GM23338 (cell line): ENCODE measurements around the gene ELMOD3. TPM values are rescaled to one million over a fixed set of nuclear protein-coding genes. Genes with fewer than 3 reads are reported as not detected.
A peak's percentile ranks its signal among the peaks of the same experiment; 100 is the strongest.
"Not testable (repeated sequence)": the region's sequence is repeated elsewhere in the genome, so short reads cannot be mapped to it uniquely, and the experiment has no call there.

Experiments
- ATAC-seq: fragments of 200-7000 bp; cut with Tn5 transposase; 3 replicates; pipeline ENCODE4 v1.9.1; 2020
- DNase-seq: peaks from one replicate; pipeline ENCODE4 v3.0.0-alpha.2; 2015; ENCODE audit warnings: low spot score
- H2AFZ ChIP-seq: fragments of 200-600 bp; sonication (generic); 2 replicates; pipeline ENCODE4 v1.8.0; 2016; ENCODE audit warnings: antibody characterized with exemption, mild to moderate bottlenecking, moderate library complexity
- H3F3A ChIP-seq: fragments of 200-600 bp; sonication (generic); replicated peaks from 2 replicates; pipeline ENCODE4 v1.8.0; 2017; ENCODE audit warnings: antibody characterized with exemption, mixed run types, low read depth
- H3K27ac ChIP-seq: fragments of 200-600 bp; sonication (generic); 2 replicates; pipeline ENCODE4 v1.6.1; 2016; ENCODE audit warnings: low read depth
- H3K27me3 ChIP-seq: fragments of 200-600 bp; sonication (generic); 2 replicates; pipeline ENCODE4 v1.8.0; 2016; ENCODE audit warnings: mild to moderate bottlenecking, mixed run types, moderate library complexity; ENCODE audit not compliant: insufficient read depth
- H3K36me3 ChIP-seq: fragments of 200-600 bp; sonication (generic); 2 replicates; pipeline ENCODE4 v1.8.0; 2016; ENCODE audit warnings: mild to moderate bottlenecking; ENCODE audit not compliant: insufficient read depth
- H3K4me1 ChIP-seq: fragments of 200-600 bp; sonication (generic); 2 replicates; pipeline ENCODE4 v1.8.0; 2016; ENCODE audit warnings: mild to moderate bottlenecking, moderate library complexity; ENCODE audit not compliant: insufficient read depth
- H3K4me2 ChIP-seq: fragments of 200-600 bp; sonication (generic); 2 replicates; pipeline ENCODE4 v1.7.1; 2017; ENCODE audit warnings: mixed run types
- H3K4me3 ChIP-seq: fragments of 200-600 bp; sonication (generic); 2 replicates; pipeline ENCODE4 v1.6.1; 2016; ENCODE audit warnings: mixed run types
- H3K79me2 ChIP-seq: fragments of 200-600 bp; sonication (generic); replicated peaks from 2 replicates; pipeline ENCODE4 v1.8.0; 2017; ENCODE audit warnings: mild to moderate bottlenecking; ENCODE audit not compliant: insufficient read depth
- H3K9me2 ChIP-seq: fragments of 200-600 bp; sonication (generic); 2 replicates; pipeline ENCODE4 v1.8.0; 2017; ENCODE audit not compliant: insufficient read depth
- H4K20me1 ChIP-seq: fragments of 200-600 bp; sonication (generic); replicated peaks from 2 replicates; pipeline ENCODE4 v1.8.0; 2017; ENCODE audit warnings: mild to moderate bottlenecking; ENCODE audit not compliant: insufficient read depth
- H3K27ac Mint-ChIP-seq: 2 replicates; pipeline ENCODE4 v1.8.0; 2020; ENCODE audit warnings: inconsistent platforms, mild to moderate bottlenecking, moderate library complexity, mixed read lengths
- H3K27me3 Mint-ChIP-seq: 3 replicates; pipeline ENCODE4 v1.8.0; 2022; ENCODE audit warnings: low read depth, mild to moderate bottlenecking, moderate library complexity, mixed read lengths, inconsistent platforms; ENCODE audit not compliant: insufficient read depth, poor library complexity
- H3K36me3 Mint-ChIP-seq: 3 replicates; pipeline ENCODE4 v1.8.0; 2021; ENCODE audit warnings: low read depth, mild to moderate bottlenecking, inconsistent platforms, moderate library complexity, mixed read lengths
- H3K4me1 Mint-ChIP-seq: 3 replicates; pipeline ENCODE4 v1.8.0; 2020; ENCODE audit warnings: mild to moderate bottlenecking, inconsistent platforms, mixed read lengths
- H3K4me3 Mint-ChIP-seq: 3 replicates; pipeline ENCODE4 v1.8.0; 2021; ENCODE audit warnings: moderate library complexity, mild to moderate bottlenecking, inconsistent platforms, mixed read lengths
- H3K9me3 Mint-ChIP-seq: 3 replicates; pipeline ENCODE4 v1.8.0; 2020; ENCODE audit warnings: moderate library complexity, mild to moderate bottlenecking, inconsistent platforms, mixed read lengths
- CREB1 ChIP-seq: fragments of 250-450 bp; sonication (Bioruptor Pico); IDR thresholded peaks from 2 replicates; pipeline ENCODE4 v1.5.0; 2020; ENCODE audit warnings: low read depth, mild to moderate bottlenecking, moderate library complexity
- CTCF ChIP-seq, 2 experiments: fragments of 200-600 bp in 1 of 2; sonication (generic) in 1 of 2; conservative IDR thresholded peaks; 2 replicates each; pipeline versions ENCODE4 v1.5.1 to v1.6.1; 2016 to 2017; ENCODE audit warnings: antibody characterized with exemption in 2 of 2, low read depth in 2 of 2, mild to moderate bottlenecking in 2 of 2, moderate library complexity in 1 of 2
- ETS1 ChIP-seq: IDR thresholded peaks from 2 replicates; pipeline ENCODE4 v1.6.1; 2016; ENCODE audit warnings: antibody characterized with exemption
- EZH2phosphoT487 ChIP-seq: fragments of 200-600 bp; sonication (generic); IDR thresholded peaks from one replicate; pipeline ENCODE4 v1.8.1; 2018; ENCODE audit warnings: antibody characterized with exemption; ENCODE audit not compliant: unreplicated experiment
- NANOG ChIP-seq: IDR thresholded peaks from 2 replicates; pipeline ENCODE4 v1.6.1; 2016; ENCODE audit warnings: antibody characterized with exemption, borderline replicate concordance
- POLR2AphosphoS5 ChIP-seq: IDR thresholded peaks from 2 replicates; pipeline ENCODE4 v1.6.1; 2016; ENCODE audit warnings: antibody characterized with exemption, low read depth
- STAT1 ChIP-seq: IDR thresholded peaks from one replicate; pipeline ENCODE4 v1.6.1; 2016; ENCODE audit warnings: antibody characterized with exemption; ENCODE audit not compliant: unreplicated experiment
- ZNF114 ChIP-seq: fragments of 250-450 bp; sonication (Bioruptor Pico); IDR thresholded peaks from 2 replicates; pipeline ENCODE4 v1.5.0; 2020; ENCODE audit warnings: mild to moderate bottlenecking, moderate library complexity
- ZNF462 ChIP-seq: fragments of 250-450 bp; sonication (Bioruptor Pico); IDR thresholded peaks from 2 replicates; pipeline ENCODE4 v1.5.0; 2020; ENCODE audit warnings: mild to moderate bottlenecking, moderate library complexity
- polyA plus RNA-seq: library from polyadenylated mRNA; unstranded; fragments of >200 nt; fragmentation: Nextera tagmentation; extraction: Ambion mirVana; gene quantifications from 2 replicates; pipeline ENCODE4 v1.2.1, GENCODE V29; 2016
- total RNA-seq: library from RNA; depleted of rRNA; stranded (reverse); fragments of >200 nt; shearing (Covaris generic); gene quantifications from 2 replicates; pipeline ENCODE4 v1.2.3, GENCODE V29; 2014

The ELMOD3 gene
- total and polyA plus RNA-seq, 2 experiments from 2014 or later, result 8.6 to 8.9 TPM

GRCh38 chr2:85312404-85312803 is 42.2 kb upstream of the ELMOD3 start:
- ATAC-seq (no peak), DNase-seq (no peak)
- Mint-ChIP-seq H3K9me3 (no peaks in the 10 kb centered on the region), H3K27me3 (peaks cover 16% of the 10 kb centered on the region), H3K27ac (no peak overlapping the region), H3K36me3 (peaks cover 40% of the 10 kb centered on the region), H3K4me3 (no peak overlapping the region), H3K4me1 (peaks cover 21% of the 10 kb centered on the region)
- TF ChIP-seq POLR2AphosphoS5, result no peak
- TF ChIP-seq NANOG, result no peak
- TF ChIP-seq CREB1 (CRISPR knock-in tag), result no peak
- no peak for TF ChIP-seq CTCF (conservative IDR thresholded peaks at IDR 0.05; ENCODE audit: low read depth in 2 of 2)
- no peak for TF ChIP-seq STAT1
- TF ChIP-seq ETS1, result no peak
- no peak for TF ChIP-seq EZH2phosphoT487
- TF ChIP-seq ZNF114, result no peak
- H3K4me3 ChIP-seq, result no peak overlapping the region
- H3K9me2 ChIP-seq, result no peaks in the 10 kb centered on the region
- H3K27ac ChIP-seq, result no peak overlapping the region
- no peaks in the 10 kb centered on the region for H3K27me3 ChIP-seq
- peaks cover 21% of the 10 kb centered on the region for H3K4me1 ChIP-seq
- no peaks in the 10 kb centered on the region for H3K79me2 ChIP-seq
- peaks cover 2% of the 10 kb centered on the region; the same call in 1 of the 2 replicates for H4K20me1 ChIP-seq
- no peaks in the 10 kb centered on the region; the same call in none of the 2 replicates for H3F3A ChIP-seq
- H3K4me2 ChIP-seq, result no peak overlapping the region
- no peaks in the 10 kb centered on the region for H3K36me3 ChIP-seq
- H2AFZ ChIP-seq, result no peak overlapping the region

GRCh38 chr2:85314884-85315242 is 39.7 kb upstream of the ELMOD3 start:
- Mint-ChIP-seq H3K27ac (no peak overlapping the region), H3K4me3 (no peak overlapping the region), H3K27me3 (peaks cover 12% of the 10 kb centered on the region), H3K9me3 (no peaks in the 10 kb centered on the region), H3K4me1 (peaks cover 6% of the 10 kb centered on the region), H3K36me3 (peaks cover 35% of the 10 kb centered on the region)
- peak; percentile 5; the same call in 1 of the 3 replicates for ATAC-seq
- no peak for DNase-seq
- H3K4me2 ChIP-seq, result no peak overlapping the region
- no peak for TF ChIP-seq ZNF462 (CRISPR knock-in tag)
- no peak overlapping the region for H2AFZ ChIP-seq
- no peaks in the 10 kb centered on the region; the same call in 1 of the 2 replicates for H3F3A ChIP-seq
- peaks cover 2% of the 10 kb centered on the region for H4K20me1 ChIP-seq
- H3K27me3 ChIP-seq, result no peaks in the 10 kb centered on the region
- peaks cover 1% of the 10 kb centered on the region; the same call in 1 of the 2 replicates for H3K79me2 ChIP-seq
- H3K4me3 ChIP-seq, result no peak overlapping the region
- H3K36me3 ChIP-seq, result no peaks in the 10 kb centered on the region
- peaks cover 4% of the 10 kb centered on the region; the same call in 1 of the 2 replicates for H3K4me1 ChIP-seq
- no peaks in the 10 kb centered on the region for H3K9me2 ChIP-seq
- H3K27ac ChIP-seq, result no peak overlapping the region

GRCh38 chr2:85315921-85316320 is 38.6 kb upstream of the ELMOD3 start:
- H3K4me1 ChIP-seq, H3K79me2 ChIP-seq, H3K9me2 ChIP-seq, H3F3A ChIP-seq, H3K9me3 Mint-ChIP-seq, H3K4me3 ChIP-seq, H3K4me1 Mint-ChIP-seq, H3K27ac Mint-ChIP-seq, H3K4me2 ChIP-seq, H3K27ac ChIP-seq, DNase-seq, H3K36me3 ChIP-seq, H3K4me3 Mint-ChIP-seq, ATAC-seq, H4K20me1 ChIP-seq, H3K27me3 ChIP-seq, H2AFZ ChIP-seq: not testable (repeated sequence)
- peaks cover 14% of the 10 kb centered on the region for H3K27me3 Mint-ChIP-seq
- H3K36me3 Mint-ChIP-seq, result peaks cover 32% of the 10 kb centered on the region
